Breast epithelium (tissue), 3 donors: Measurements from ENCODE around the gene ZNF397.

ENCODE experiments used
- POLR2A ChIP-seq: fragments of 450-650 bp; IDR thresholded peaks from one replicate; pipeline ENCODE4 v1.6.1; 2016; ENCODE audit warnings: antibody characterized with exemption, mild to moderate bottlenecking, moderate library complexity
- POLR2AphosphoS5 ChIP-seq, 3 donors: sonication (generic); formaldehyde crosslinking; IDR thresholded peaks; one replicate each; pipeline ENCODE4 v1.6.1; 2017; ENCODE audit warnings: antibody characterized with exemption in 3 of 3
- TF ChIP-seq, protein P1 (sequence below), 3 donors: fragments of 450-650 bp; IDR thresholded peaks; one replicate each; pipeline ENCODE4 v1.5.1; 2016 to 2017; ENCODE audit warnings: antibody characterized with exemption in 3 of 3, mild to moderate bottlenecking in 3 of 3, moderate library complexity in 3 of 3

DNA sequence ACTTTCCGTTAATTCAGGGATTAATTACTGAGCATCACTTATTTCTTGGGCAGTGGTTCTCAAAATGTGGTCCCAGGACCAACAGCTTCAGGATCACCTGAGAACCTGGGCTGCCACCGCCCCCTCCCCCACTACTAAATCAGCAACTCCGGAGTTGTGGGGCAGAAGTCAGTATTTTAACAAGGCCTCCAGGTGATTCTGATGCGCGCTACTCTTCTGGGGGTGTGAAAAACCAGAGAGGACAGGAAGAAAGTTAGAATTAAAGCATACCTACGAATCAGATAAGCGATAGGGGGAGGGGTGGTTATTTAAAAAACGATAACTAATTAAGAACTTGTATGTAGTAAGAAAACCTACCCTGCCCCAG is 48.9 kb downstream of the ZNF397 start:
- TF ChIP-seq, protein P1, sequence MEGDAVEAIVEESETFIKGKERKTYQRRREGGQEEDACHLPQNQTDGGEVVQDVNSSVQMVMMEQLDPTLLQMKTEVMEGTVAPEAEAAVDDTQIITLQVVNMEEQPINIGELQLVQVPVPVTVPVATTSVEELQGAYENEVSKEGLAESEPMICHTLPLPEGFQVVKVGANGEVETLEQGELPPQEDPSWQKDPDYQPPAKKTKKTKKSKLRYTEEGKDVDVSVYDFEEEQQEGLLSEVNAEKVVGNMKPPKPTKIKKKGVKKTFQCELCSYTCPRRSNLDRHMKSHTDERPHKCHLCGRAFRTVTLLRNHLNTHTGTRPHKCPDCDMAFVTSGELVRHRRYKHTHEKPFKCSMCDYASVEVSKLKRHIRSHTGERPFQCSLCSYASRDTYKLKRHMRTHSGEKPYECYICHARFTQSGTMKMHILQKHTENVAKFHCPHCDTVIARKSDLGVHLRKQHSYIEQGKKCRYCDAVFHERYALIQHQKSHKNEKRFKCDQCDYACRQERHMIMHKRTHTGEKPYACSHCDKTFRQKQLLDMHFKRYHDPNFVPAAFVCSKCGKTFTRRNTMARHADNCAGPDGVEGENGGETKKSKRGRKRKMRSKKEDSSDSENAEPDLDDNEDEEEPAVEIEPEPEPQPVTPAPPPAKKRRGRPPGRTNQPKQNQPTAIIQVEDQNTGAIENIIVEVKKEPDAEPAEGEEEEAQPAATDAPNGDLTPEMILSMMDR (IDR thresholded peaks at IDR 0.05) = no peak
- TF ChIP-seq POLR2A (no peak), POLR2AphosphoS5 (IDR thresholded peaks at IDR 0.05) (no peak)
